ENCODE results near the gene MYOD1. TPM values are rescaled to one million over a fixed set of nuclear protein-coding genes. Genes with fewer than 3 reads are reported as not detected.

Gene MYOD1
- total RNA-seq, 1 experiment from 2014 or later, result not detected

DNA sequence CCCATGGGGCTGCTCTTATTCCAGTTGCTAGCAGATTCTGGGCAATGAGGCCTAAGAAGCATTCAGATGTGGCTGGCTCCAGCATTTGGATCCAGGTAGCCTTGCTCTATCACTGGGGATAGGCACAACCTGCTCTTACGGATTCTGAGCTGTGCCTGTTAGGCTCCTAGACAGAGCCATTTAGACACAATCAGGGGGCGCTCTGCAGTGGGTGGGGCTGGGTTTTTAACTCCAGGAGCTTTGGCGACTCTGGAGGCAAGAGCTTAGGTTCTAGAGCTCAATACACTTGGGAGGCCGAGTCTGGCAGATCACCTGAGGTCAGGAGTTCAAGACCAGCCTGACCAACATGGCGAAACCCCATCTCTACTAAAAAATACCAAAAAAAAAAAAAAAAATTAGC lies 47.2 kb downstream of the MYOD1 start:
- H3K4me2 ChIP-seq, result no peak overlapping the region
- intact Hi-C loops (cut with micrococcal nuclease; ENCODE audit: unreplicated experiment), result no loop called here
- H3K9me2 ChIP-seq (ENCODE audit: insufficient read depth), result no peaks in the 10 kb centered on the region
- TF ChIP-seq, protein P1, sequence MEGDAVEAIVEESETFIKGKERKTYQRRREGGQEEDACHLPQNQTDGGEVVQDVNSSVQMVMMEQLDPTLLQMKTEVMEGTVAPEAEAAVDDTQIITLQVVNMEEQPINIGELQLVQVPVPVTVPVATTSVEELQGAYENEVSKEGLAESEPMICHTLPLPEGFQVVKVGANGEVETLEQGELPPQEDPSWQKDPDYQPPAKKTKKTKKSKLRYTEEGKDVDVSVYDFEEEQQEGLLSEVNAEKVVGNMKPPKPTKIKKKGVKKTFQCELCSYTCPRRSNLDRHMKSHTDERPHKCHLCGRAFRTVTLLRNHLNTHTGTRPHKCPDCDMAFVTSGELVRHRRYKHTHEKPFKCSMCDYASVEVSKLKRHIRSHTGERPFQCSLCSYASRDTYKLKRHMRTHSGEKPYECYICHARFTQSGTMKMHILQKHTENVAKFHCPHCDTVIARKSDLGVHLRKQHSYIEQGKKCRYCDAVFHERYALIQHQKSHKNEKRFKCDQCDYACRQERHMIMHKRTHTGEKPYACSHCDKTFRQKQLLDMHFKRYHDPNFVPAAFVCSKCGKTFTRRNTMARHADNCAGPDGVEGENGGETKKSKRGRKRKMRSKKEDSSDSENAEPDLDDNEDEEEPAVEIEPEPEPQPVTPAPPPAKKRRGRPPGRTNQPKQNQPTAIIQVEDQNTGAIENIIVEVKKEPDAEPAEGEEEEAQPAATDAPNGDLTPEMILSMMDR (conservative IDR thresholded peaks at IDR 0.05), result peak; percentile 35; the same call in 1 of the 2 replicates
- no peak for TF ChIP-seq EZH2 (IDR thresholded peaks at IDR 0.05; ENCODE audit: low read depth)
- POLR2A ChIA-PET (ENCODE audit: unreplicated experiment), result no interaction called here
- no peaks in the 10 kb centered on the region for H4K20me1 ChIP-seq (ENCODE audit: insufficient read depth)
- no peaks in the 10 kb centered on the region for H3K79me2 ChIP-seq (ENCODE audit: low read depth)
- no peaks in the 10 kb centered on the region for H3K4me1 ChIP-seq (replicated peaks; ENCODE audit: insufficient read depth)
- H3K27me3 ChIP-seq (ENCODE audit: insufficient read depth, low read depth), result 0 out of 2 replicates have a peak, but pooled peaks cover 7% of the 10 kb centered on the region
- H3K27ac ChIP-seq, result no peak overlapping the region
- no peak overlapping the region for H2AFZ ChIP-seq
- H3K9me3 ChIP-seq (ENCODE audit: insufficient read depth, low read depth), result no peaks in the 10 kb centered on the region
- CTCF ChIA-PET, result no interaction called here
- H3K36me3 ChIP-seq (ENCODE audit: low read depth), result no peaks in the 10 kb centered on the region
- no peak for DNase-seq
- no TSS peak for BruUV-seq (replicated peaks)
- H3K4me3 ChIP-seq, result no peak overlapping the region
- no peaks in the 10 kb centered on the region for H3F3A ChIP-seq (ENCODE audit: insufficient read depth, low read depth)

- TF ChIP-seq, protein P1 (conservative IDR thresholded peaks at IDR 0.05), result no peak
- no peak for TF ChIP-seq EZH2 (IDR thresholded peaks at IDR 0.05; ENCODE audit: low read depth)
- Histone ChIP-seq H3K27ac (no peak overlapping the region), H3K4me1 (replicated peaks; ENCODE audit: insufficient read depth) (no peaks in the 10 kb centered on the region), H3F3A (ENCODE audit: insufficient read depth, low read depth) (no peaks in the 10 kb centered on the region), H3K79me2 (ENCODE audit: low read depth) (no peaks in the 10 kb centered on the region), H3K4me3 (no peak overlapping the region), H3K36me3 (ENCODE audit: low read depth) (no peaks in the 10 kb centered on the region), H2AFZ (no peak overlapping the region), H3K27me3 (ENCODE audit: insufficient read depth, low read depth) (0 out of 2 replicates have a peak, but pooled peaks cover 7% of the 10 kb centered on the region), H3K4me2 (no peak overlapping the region), H3K9me3 (ENCODE audit: insufficient read depth, low read depth) (no peaks in the 10 kb centered on the region), H3K9me2 (ENCODE audit: insufficient read depth) (no peaks in the 10 kb centered on the region), H4K20me1 (ENCODE audit: insufficient read depth) (no peaks in the 10 kb centered on the region)
- ChIA-PET POLR2A (ENCODE audit: unreplicated experiment) (no interaction called here), CTCF (no interaction called here)
- DNase-seq, result no peak
- intact Hi-C loops (cut with micrococcal nuclease; ENCODE audit: unreplicated experiment), result no loop called here
- BruUV-seq (replicated peaks), result no TSS peak
Measured at GRCh38 chr11:17767301-17767885, 48.0 kb downstream of the MYOD1 start.

DNA sequence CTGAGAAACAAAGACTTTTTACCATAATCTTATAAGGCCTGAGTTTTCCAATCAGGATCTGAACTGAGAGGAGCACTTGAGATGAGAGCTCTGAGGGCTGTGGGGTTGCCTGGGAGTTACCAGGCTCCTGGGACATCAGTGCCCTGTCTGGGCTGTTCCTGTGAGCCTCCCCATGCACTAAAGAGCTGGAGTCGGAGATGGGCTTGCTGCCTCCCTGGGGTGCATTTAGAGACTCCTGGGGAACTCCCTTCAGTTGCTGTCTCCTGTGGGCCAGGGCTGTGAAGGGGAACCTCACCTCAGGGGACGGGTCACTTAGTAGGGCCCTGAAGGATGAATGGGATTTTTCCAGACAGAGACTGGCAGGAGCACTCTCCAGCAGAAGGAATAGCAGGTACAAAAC lies 48.5 kb downstream of the MYOD1 start:
- Histone ChIP-seq H3K27me3 (ENCODE audit: insufficient read depth, low read depth) (peaks cover 7% of the 10 kb centered on the region; the same call in 1 of the 2 replicates), H3K4me1 (replicated peaks; ENCODE audit: insufficient read depth) (no peaks in the 10 kb centered on the region), H3K4me3 (no peak overlapping the region), H3K4me2 (no peak overlapping the region), H2AFZ (no peak overlapping the region), H3K27ac (no peak overlapping the region), H3K9me3 (ENCODE audit: insufficient read depth, low read depth) (no peaks in the 10 kb centered on the region), H3K36me3 (ENCODE audit: low read depth) (no peaks in the 10 kb centered on the region), H4K20me1 (ENCODE audit: insufficient read depth) (no peaks in the 10 kb centered on the region), H3F3A (ENCODE audit: insufficient read depth, low read depth) (no peaks in the 10 kb centered on the region), H3K79me2 (ENCODE audit: low read depth) (no peaks in the 10 kb centered on the region), H3K9me2 (ENCODE audit: insufficient read depth) (no peaks in the 10 kb centered on the region)
- ChIA-PET POLR2A (ENCODE audit: unreplicated experiment) (no interaction called here), CTCF (no interaction called here)
- intact Hi-C loops (cut with micrococcal nuclease; ENCODE audit: unreplicated experiment), result no loop called here
- no TSS peak for BruUV-seq (replicated peaks)
- no peak for DNase-seq
- TF ChIP-seq EZH2 (IDR thresholded peaks at IDR 0.05; ENCODE audit: low read depth), result no peak
- TF ChIP-seq, protein P1 (conservative IDR thresholded peaks at IDR 0.05), result no peak
